Esophagus squamous epithelium (tissue), 4 donors: ENCODE data around the gene SP8.

Experiments used
- POLR2A ChIP-seq, 4 donors: fragments of 450-650 bp; IDR thresholded peaks; one replicate each; pipeline ENCODE4 v1.6.1; 2017; ENCODE audit warnings: antibody characterized with exemption in 4 of 4, mild to moderate bottlenecking in 4 of 4, moderate library complexity in 3 of 4
- TF ChIP-seq, protein P1 (sequence below), 6 experiments: fragments of 450-650 bp in 4 of 6; fragments of 200-600 bp in 2 of 6; sonication (generic) in 2 of 6; IDR thresholded peaks; one replicate each; pipeline ENCODE4 v1.5.1; 2016 to 2019; ENCODE audit warnings: antibody characterized with exemption in 6 of 6, mild to moderate bottlenecking in 4 of 6, moderate library complexity in 4 of 6

DNA sequence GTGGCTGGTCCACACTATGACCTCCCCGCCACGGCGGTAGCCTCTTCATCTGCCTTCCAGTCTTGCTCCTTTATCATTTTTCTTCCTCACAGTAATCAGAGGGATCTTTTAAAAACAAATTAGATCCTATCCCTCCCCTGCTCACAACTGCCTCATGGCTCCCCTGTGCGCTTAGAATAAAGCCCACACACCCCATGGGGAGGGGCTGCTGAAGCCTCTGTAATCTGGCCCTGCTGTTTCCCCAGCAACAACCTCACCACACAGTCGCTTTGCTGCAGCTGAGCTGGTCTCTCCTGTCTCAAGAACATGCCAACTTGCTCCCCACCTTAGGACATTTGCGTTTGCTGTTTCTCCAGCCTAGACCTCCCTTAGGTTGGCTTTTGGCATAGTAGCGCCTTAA is 41.0 kb downstream of the SP8 start:
- TF ChIP-seq, protein P1, sequence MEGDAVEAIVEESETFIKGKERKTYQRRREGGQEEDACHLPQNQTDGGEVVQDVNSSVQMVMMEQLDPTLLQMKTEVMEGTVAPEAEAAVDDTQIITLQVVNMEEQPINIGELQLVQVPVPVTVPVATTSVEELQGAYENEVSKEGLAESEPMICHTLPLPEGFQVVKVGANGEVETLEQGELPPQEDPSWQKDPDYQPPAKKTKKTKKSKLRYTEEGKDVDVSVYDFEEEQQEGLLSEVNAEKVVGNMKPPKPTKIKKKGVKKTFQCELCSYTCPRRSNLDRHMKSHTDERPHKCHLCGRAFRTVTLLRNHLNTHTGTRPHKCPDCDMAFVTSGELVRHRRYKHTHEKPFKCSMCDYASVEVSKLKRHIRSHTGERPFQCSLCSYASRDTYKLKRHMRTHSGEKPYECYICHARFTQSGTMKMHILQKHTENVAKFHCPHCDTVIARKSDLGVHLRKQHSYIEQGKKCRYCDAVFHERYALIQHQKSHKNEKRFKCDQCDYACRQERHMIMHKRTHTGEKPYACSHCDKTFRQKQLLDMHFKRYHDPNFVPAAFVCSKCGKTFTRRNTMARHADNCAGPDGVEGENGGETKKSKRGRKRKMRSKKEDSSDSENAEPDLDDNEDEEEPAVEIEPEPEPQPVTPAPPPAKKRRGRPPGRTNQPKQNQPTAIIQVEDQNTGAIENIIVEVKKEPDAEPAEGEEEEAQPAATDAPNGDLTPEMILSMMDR (IDR thresholded peaks at IDR 0.05), result no peak
- TF ChIP-seq POLR2A (IDR thresholded peaks at IDR 0.05), result no peak
